T-helper 1 cell treated with Interleukin-12 subunit alpha and Interleukin-12 subunit beta and Interleukin-4 antibody, amounts not matched to agents 30 ng/mL and 1 ng/mL, for 36 hours (primary cell): ENCODE results near the gene SLC7A6OS. TPM values are rescaled to one million over a fixed set of nuclear protein-coding genes. Genes with fewer than 3 reads are reported as not detected.

Experiments
- intact Hi-C: fragments of 100-400 bp; cut with micrococcal nuclease; formaldehyde crosslinking; loops from one replicate; pipeline ENCODE4 v1.15.1; 2024
- total RNA-seq: library from RNA; stranded (reverse); gene quantifications from 2 replicates; pipeline ENCODE4 v1.2.3, GENCODE V29; 2022

Gene SLC7A6OS
- total RNA-seq, 1 donor from 2014 or later: 31.1 TPM

DNA sequence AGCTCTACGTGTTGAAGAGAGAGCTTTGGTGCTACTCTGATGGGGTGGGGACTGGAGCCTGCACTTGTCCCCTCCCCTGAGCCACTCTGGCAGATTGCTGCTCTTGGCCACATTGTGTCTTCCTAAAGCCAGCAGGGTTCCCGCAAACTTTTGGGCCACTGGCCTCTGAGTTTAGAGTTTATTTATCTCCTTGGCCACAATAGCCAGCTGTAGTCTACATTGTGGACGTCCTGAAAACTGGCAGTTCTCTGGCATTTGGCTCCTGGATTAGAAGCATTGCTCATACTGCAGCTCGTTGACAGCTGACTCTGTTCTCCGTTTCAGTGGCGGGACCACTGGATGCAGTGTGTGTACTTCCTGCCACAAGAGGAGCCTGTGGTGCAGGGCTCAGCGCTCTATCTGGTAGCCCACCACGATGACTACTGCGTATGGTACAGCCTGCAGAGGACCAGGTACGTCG, 34.6 kb upstream of the SLC7A6OS start:
- intact Hi-C loops: no loop called here

DNA sequence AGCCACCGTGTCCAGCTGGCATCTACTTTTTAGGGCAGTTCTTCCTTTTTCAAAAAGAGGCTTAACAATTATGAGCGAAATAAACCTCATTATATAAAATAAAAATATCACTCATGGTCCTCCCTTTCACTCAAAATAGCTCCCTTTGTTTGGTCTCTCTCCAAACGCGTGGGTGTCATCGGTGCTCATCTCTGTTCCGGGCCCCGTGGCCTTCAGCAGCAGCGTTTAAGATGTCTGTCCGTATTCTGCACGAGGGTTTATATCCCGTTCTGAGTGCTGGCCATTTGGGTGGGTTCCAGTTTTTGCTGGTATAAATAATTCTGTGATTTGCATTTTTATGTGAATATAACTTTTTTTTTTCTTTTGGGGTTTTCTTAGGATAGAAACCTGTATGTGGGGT, 33.5 kb upstream of the SLC7A6OS start:
- intact Hi-C loops: no loop called here

DNA sequence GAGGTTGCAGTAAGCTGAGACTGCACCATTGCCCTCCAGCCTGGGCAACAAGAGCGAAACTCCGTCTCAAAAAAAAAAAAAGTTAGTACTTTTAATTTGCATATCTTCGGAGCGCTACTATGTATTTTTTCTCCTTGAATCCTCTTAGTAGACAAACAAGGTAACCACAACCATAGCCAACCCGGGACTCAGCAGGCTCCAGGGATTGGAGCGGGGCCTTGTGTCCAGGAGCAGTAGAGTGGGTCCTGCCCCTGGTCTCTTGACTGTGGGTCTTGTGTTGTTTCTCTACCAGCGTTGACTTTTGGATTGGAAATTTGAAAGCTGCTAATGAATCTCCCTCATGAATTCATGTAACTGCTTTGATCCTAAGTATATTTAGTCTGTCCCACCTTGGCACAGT, 32.4 kb upstream of the SLC7A6OS start:
- intact Hi-C loops: no loop called here

GRCh38 chr16:68342620-68343019, 31.9 kb upstream of the SLC7A6OS start:
- intact Hi-C loops: no loop called here

- intact Hi-C loops: no loop called here
Measured at GRCh38 chr16:68339214-68339613, 28.5 kb upstream of the SLC7A6OS start.

DNA sequence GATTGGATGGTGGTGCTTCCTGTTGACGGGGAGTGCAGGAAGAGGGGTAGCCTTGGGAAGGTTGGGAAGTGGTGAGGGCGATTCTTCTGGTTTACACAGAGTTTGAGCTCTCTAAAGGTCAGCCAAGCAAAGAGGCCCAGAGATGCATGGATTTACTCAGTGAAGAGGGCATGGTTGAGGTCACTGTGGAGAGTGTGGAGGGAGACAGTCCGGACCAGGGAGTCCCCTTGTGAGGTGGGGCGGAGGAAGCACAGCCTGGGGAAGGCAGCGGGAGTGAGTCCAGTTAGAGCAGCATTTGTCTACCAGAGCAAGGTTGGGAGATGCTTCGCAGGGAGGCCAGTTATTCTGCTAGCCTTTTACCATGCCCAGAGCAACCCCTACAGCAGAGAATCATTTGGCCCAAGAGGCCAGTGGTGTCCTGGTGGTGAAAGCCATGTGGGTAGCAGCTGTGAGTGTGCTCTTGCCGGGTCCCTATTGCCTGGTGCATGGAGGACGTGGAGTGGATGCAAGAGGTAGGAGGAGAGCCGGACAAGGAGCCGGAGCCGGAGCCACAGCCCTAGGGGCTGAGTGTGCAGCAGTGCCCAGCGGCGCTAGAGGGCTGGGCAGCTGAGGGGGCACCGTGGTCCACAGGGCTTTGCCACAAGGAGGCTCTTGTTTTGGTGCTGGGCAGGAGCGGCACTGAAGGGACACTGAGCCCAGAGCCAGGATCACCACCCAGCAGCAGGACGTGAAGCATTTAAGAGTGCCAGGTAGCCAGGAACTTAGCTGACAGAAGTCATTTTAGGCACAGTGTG, 27.8 kb upstream of the SLC7A6OS start:
- intact Hi-C loops: no loop called here

DNA sequence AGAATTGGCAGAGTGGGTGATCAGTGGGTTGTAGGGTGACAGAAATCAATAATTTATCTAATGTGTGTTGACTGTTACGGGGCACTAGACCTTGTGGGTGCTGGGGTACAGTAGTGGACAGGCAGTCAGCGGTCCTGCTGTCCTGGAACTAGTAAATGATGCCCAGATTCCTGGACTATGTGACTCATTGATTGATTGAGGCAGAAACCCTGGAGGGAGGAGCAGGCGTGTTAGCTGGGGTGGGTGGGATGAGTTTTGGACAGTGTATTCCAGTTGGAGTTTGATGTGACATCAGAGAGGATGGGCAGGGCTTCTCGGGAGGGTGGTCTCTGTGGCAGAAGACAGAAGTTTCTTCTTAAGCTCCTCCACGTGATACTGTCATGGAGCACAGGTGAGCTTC, 24.4 kb upstream of the SLC7A6OS start:
- intact Hi-C loops: no loop called here

DNA sequence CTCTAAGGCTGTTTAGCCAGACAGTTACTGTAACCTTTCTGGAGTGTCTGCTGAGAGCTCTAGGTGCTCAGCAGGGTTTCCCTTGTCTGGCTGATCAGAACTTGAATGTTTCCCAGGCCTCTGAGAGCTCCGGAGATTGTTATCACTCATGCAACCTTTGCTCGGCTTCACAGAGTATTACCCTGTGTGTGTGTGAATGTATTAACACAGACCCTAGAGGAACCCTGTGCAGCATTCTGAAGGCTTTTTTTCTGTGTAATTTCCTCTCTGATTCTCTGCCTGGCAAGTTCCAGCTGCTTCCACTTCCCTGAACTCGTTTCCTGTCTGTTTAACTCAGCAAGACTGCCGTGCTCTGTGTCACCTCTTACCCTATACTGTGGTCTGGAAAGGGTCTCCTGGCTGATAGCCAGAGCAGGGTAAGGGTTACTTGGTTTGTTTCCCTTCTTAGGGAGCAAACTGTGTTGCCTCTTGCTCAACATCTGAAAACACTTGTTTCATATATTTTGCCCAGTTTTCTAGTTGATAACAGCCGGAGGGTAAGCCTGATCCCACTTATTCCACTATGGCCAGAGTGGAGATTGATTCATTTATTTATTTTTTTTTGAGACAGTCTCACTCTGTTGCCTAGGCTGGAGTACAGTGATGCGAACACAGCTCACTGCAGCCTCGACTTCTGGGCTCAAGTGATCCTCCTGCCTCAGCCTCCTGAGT, 21.8 kb upstream of the SLC7A6OS start:
- intact Hi-C loops: no loop called here

DNA sequence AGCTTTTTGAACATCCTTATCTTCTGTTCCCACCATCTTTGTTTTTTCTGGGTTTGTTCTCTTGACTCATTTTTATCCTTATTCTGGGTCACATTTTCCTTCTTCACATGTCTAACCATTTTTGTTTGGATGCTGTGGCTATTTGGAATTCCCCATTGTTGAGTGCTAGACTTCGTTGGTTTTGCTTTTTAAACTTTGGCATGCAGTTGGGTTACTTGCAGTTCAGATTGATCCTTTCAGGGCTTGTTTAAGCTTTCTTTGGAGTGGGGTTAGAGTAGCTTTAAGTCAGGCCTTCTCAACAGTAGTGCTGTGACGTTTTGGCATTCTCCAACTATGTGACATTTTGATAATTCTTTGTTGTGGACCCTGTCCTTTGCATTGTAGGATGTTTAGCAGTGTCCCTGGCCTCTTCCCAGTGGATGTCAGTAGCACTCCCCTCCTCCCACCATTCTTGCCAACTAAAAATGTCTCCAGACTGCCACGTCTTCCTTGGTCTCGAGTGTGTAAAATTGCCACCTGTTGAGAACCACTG, 21.2 kb upstream of the SLC7A6OS start:
- intact Hi-C loops: no loop called here

DNA sequence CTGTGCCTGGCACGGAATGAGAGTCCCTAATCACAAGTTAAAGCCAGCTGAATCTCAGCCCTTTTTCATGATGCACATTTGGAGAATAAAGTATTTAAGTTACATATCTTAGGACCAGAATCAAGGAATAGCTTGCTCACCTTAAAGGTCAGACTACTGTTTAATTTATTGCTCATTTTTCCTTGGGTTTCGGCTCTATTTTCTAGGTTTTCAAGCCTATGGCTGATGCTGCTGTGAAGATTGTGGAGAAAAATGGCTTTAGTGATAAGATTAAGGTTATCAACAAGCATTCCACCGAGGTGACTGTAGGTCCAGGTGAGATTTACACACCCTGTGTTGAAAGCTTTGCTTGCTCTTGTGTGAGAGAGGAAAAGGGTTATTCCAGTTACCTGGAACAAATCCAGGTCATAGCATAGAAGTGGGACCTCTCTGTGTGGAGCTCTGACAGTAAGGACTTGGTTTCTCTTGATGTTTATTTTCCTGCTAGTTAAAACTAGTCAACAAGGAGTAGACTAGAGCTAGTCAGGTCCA, 18.2 kb upstream of the SLC7A6OS start:
- intact Hi-C loops: loop anchor here (1.0 to 5.0 kb wide), 5 partner anchors 19 to 242 kb away; partner anchors contain the start of genes NFATC3, PLA2G15 and SLC7A6OS

GRCh38 chr16:68328151-68328859, 17.6 kb upstream of the SLC7A6OS start:
- intact Hi-C loops: loop anchor here (1.0 to 5.0 kb wide), 5 partner anchors 18 to 241 kb away; partner anchors contain the start of genes NFATC3, PLA2G15 and SLC7A6OS

DNA sequence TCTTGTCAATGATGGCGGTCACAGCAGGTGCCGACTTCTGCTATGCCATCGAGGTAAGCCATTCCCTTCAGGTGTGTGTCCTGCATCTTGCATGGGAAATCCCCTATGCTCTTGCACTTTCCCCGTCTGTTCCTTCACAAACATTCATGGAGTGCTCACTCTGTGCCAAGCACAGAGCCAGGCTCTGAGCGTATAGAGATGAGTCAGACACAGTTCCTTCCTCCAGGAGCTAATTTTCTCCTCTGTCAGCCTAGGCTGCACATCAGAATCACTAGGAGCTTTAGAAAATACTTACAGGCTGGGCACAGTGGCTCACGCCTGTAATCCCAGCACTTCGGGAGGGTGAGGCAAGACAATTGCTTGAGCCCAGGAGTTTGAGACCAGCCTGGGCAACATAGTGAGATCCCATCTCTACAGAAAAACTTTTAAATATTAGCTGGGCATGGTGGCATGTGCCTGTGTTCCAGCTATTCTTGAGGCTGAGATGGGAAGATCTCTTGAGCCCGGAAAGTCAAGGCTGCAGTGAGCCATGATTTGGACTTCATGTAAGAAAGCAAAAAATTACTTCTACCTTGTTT, 14.1 kb upstream of the SLC7A6OS start:
- intact Hi-C loops: loop anchor here (5.0 kb wide), 1 partner anchor 238 kb away; the partner anchor contains the start of gene NFATC3

DNA sequence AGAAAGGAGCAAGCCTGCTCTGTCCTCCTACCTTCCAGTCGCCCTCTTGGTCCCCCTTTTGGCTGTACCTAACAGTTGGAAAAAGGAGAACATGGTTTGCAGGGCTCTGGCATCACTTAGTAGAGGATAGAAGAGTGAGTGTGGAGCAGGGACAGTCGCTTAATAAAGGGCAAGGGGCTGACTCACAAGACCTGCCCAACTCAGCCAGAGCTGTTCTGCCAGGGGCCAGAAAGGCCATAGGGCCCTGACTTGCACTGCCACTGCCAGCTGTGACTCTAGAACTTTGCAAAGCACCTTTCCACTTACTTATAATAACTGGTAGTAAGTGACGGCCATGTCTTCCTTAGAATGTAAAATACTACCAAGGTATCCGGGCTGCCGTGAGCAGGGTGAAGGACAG, 13.6 kb upstream of the SLC7A6OS start:
- intact Hi-C loops: no loop called here

DNA sequence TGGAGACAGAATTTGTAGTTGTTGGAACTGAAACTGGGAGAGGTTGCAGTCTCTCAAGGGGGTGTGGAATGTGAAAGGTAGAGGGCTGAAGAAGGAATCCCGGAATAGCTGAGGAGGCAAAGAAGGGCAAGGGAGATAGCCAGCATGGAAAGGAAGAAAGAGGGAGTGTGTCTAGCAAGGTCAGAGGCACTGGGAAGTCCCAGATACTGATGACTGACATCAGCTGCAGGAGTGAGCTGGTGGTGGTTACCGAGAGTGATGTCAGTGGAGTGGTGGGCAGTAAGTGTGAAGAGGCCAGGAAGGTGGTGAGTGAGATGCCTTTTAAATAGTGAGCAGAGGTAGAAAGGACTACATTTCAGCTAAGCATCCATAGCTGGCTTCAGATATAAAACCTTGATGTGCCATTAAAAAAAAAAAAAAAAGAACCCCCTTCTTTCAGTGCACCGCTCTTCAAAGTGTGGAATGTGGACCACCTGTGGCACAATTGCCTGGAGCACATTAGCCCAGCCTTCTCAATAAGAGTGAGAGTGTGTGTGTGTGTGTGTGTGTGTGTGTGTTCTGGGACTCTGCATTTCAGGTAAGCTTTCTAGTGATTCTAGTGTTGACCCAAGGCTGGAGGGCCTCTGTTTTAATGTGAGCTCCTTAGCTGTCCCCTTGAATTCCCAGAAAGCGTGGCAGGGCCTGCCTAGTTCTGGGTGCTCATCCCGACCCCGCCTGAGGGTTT, 8.6 kb upstream of the SLC7A6OS start:
- intact Hi-C loops: loop anchor here (1.0 to 10.0 kb wide), 2 partner anchors 8 to 475 kb away; partner anchors contain the start of genes CENPT, NUTF2, PRMT7 and THAP11

DNA sequence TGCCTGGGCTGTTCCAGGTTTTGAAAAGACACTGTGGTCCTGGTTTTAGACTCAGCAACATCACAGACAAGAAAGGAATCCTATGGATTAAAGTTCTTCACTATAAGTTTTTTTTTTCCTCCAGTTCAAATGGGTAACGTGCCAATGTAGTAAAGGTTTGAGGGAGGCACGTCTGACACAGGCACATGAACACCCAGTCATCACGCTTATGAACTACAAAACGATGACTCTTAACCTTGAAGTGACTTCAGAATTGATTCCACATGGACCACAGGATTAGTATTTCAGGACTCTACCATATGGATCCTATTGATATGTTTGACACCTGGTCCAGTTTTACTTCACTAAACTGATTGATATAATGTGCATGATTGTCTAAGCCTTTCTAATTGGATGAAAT, 2.4 kb upstream of the SLC7A6OS start:
- intact Hi-C loops: loop anchor here (5.0 to 10.0 kb wide), 2 partner anchors 376 to 468 kb away; partner anchors contain the start of genes CENPT, NUTF2, PSMB10 and THAP11

DNA sequence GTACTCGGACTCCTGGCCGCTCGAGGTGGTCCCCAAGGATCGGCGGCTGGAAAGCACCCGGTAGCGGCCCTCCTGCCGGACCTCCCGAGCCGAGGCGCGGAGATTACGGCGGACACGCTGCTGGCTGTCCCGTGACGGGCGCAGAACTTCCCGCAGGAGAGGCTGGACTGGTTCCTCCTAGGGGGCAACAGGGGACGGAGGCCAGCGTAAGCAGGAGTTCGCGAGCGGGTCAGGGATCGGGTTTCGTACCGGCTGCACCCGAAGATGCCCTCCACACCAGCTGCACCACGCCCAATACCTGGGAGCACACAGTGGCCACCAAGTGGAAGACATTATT, 341 bp downstream of the SLC7A6OS start:
- intact Hi-C loops: loop anchor here (1.0 to 10.0 kb wide), 17 partner anchors 18 to 1028 kb away; partner anchors contain the start of genes CENPT, COG8, CTCF and GFOD2

DNA sequence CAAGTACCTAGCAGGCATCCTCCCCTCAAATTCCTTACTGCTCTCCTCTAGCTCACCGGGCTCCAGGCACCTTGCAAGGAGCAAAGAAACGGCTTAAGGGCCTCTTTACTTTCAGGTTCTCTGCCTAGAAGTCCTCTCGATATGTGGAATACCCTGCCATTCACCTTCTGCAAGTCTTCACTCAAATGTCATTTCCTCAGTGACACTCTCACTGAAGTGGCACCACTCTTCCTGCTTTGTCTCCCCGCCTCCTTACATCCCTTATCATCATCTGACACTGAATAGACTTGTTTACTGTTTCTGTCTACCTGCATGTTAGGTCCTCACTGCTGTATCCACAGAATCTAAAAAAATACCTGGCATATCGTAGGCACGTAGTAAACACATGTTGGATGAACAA, 947 bp downstream of the SLC7A6OS start:
- intact Hi-C loops: loop anchor here (1.0 to 10.0 kb wide), 17 partner anchors 19 to 1029 kb away; partner anchors contain the start of genes CENPT, COG8, CTCF and GFOD2

- intact Hi-C loops: no loop called here
Measured at GRCh38 chr16:68306633-68307032, 4.1 kb downstream of the SLC7A6OS start.

DNA sequence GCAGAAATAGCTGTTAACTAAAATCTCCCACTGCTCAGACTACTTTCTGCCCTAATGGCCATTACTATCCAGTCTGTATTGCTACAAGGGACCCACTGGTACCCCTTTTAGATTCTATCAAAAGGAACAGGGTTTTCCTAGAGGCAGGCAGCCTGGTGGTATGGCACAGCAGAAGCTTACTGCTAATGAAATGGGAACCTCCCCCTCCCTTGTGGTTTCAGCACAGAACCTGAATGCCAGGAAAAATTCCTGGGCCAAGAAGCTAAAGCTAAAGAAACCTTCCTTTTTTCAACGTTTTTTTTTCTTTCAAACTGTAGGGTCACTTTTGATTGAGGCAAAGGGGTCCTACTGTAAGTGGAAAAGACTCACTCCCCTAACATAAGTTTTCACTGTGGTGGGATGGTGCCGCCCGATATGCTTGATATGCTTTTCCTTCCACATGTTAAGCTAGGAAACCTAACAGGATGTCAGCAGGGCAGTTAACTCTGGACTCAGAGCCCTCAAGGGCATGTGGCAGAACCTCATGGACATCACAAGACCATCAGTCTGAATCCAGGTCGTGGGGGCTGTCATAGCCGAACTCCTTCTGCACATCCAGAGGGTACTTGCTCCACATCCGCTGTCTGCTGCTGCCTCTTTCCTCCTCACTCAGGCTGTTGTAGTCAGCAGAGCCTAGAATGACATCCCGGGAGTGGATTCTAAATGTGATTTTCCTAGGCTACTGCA, 9.8 kb downstream of the SLC7A6OS start:
- intact Hi-C loops: no loop called here
